ENCODE data around the gene PARP9.

The PARP9 gene

GRCh38 chr3:122564155-122564912, at the start of gene PARP9, which contains the start of gene DTX3L:
Gene PARP9, minus strand, starts transcription at chr3:122564300. Its CDS starts 4,680 bp downstream, at chr3:122559620.
Gene DTX3L, plus strand, starts transcription at chr3:122564338. Its CDS starts 89 bp downstream, at chr3:122564427.
- no peak for DNase-seq

GRCh38 chr3:122612696-122613095, 48.6 kb upstream of the PARP9 start:
- no peak for DNase-seq

GRCh38 chr3:122609798-122610559, 45.9 kb upstream of the PARP9 start:
- peak; percentile 46 for DNase-seq

- no peak for DNase-seq
These were observed 44.8 kb upstream of the PARP9 start for GRCh38 chr3:122608916-122609315.

- no peak for DNase-seq
These were observed 42.2 kb upstream of the PARP9 start for GRCh38 chr3:122606330-122606729.

- DNase-seq = no peak
These were observed 39.0 kb upstream of the PARP9 start for GRCh38 chr3:122603056-122603455.

- DNase-seq = no peak
These were observed 38.1 kb upstream of the PARP9 start for GRCh38 chr3:122602011-122602710.

GRCh38 chr3:122598556-122598955, 34.5 kb upstream of the PARP9 start:
- DNase-seq = no peak

GRCh38 chr3:122598151-122598550, 34.1 kb upstream of the PARP9 start:
- no peak for DNase-seq

- DNase-seq = no peak
These were observed 29.9 kb upstream of the PARP9 start for GRCh38 chr3:122594025-122594424.

GRCh38 chr3:122590610-122591009, 26.5 kb upstream of the PARP9 start:
- no peak for DNase-seq

- no peak for DNase-seq
These were observed 25.2 kb upstream of the PARP9 start for GRCh38 chr3:122589297-122589696.

- DNase-seq = no peak
These were observed 23.5 kb upstream of the PARP9 start for GRCh38 chr3:122587572-122587971.

GRCh38 chr3:122586773-122587485, 22.8 kb upstream of the PARP9 start:
- no peak for DNase-seq

GRCh38 chr3:122586098-122586497, 22.0 kb upstream of the PARP9 start:
- DNase-seq = no peak

GRCh38 chr3:122582390-122582789, 18.3 kb upstream of the PARP9 start:
- no peak for DNase-seq

- DNase-seq = no peak
These were observed 17.5 kb upstream of the PARP9 start for GRCh38 chr3:122581622-122582021.

GRCh38 chr3:122580470-122580869, 16.4 kb upstream of the PARP9 start:
- no peak for DNase-seq

GRCh38 chr3:122578069-122578740, 14.1 kb upstream of the PARP9 start:
- DNase-seq = no peak

GRCh38 chr3:122577409-122578031, 13.4 kb upstream of the PARP9 start, which contains the start of gene PARP15:
Gene PARP15, plus strand, starts transcription at chr3:122577650. Its CDS starts 18 bp downstream, at chr3:122577668.
- DNase-seq = no peak

GRCh38 chr3:122576174-122576940, 12.3 kb upstream of the PARP9 start:
- no peak for DNase-seq
